ENCODE measurements around the gene E2F7. TPM values are rescaled to one million over a fixed set of nuclear protein-coding genes. Genes with fewer than 3 reads are reported as not detected.
"Not testable (repeated sequence)": the region's sequence is repeated elsewhere in the genome, so short reads cannot be mapped to it uniquely, and the experiment has no call there.

The E2F7 gene
- total RNA-seq, 2 donors from 2014 or later: 0.36 to 3.5 TPM

- H3K4me1 ChIP-seq (replicated peaks): no peaks in the 10 kb centered on the region
- intact Hi-C loops (cut with DNase I): no loop called here
- no peaks in the 10 kb centered on the region for H3K36me3 ChIP-seq
- no peaks in the 10 kb centered on the region for H3K27me3 ChIP-seq (replicated peaks; ENCODE audit: insufficient read depth)
- H3K9me3 ChIP-seq: no peaks in the 10 kb centered on the region
- WGBS: 82% methylated on average over 3 of the region's 3 CpGs
- no peak overlapping the region for H3K27ac ChIP-seq
- DNase-seq (ENCODE audit: low spot score): no peak
- no peak overlapping the region for H3K4me3 ChIP-seq
- TF ChIP-seq CTCF (IDR thresholded peaks at IDR 0.05) (no peak), POLR2A (IDR thresholded peaks at IDR 0.05) (no peak), POLR2AphosphoS5 (IDR thresholded peaks at IDR 0.05) (no peak)
Measured at GRCh38 chr12:77079631-77080030, 14.3 kb upstream of the E2F7 start.

- no peaks in the 10 kb centered on the region for H3K9me3 ChIP-seq
- no peak overlapping the region for H3K27ac ChIP-seq
- TF ChIP-seq POLR2A (IDR thresholded peaks at IDR 0.05) (no peak), POLR2AphosphoS5 (IDR thresholded peaks at IDR 0.05) (no peak), CTCF (IDR thresholded peaks at IDR 0.05) (no peak)
- H3K27me3 ChIP-seq (replicated peaks; ENCODE audit: insufficient read depth): no peaks in the 10 kb centered on the region
- intact Hi-C loops (cut with DNase I): no loop called here
- no peak for DNase-seq (ENCODE audit: low spot score)
- no peaks in the 10 kb centered on the region for H3K36me3 ChIP-seq
- H3K4me3 ChIP-seq: no peak overlapping the region
- no peaks in the 10 kb centered on the region for H3K4me1 ChIP-seq (replicated peaks)
Measured at GRCh38 chr12:77078231-77078630, 12.9 kb upstream of the E2F7 start.

GRCh38 chr12:77076886-77077285 is 11.5 kb upstream of the E2F7 start:
- no peaks in the 10 kb centered on the region for H3K36me3 ChIP-seq
- H3K4me3 ChIP-seq: no peak overlapping the region
- H3K27ac ChIP-seq: no peak overlapping the region
- H3K4me1 ChIP-seq (replicated peaks): no peaks in the 10 kb centered on the region
- 67% methylated on average over 1 of the region's 1 CpG for WGBS
- intact Hi-C loops (cut with DNase I): no loop called here
- no peak for DNase-seq (ENCODE audit: low spot score)
- H3K27me3 ChIP-seq (replicated peaks; ENCODE audit: insufficient read depth): no peaks in the 10 kb centered on the region
- TF ChIP-seq POLR2AphosphoS5 (IDR thresholded peaks at IDR 0.05): no peak
- TF ChIP-seq POLR2A (IDR thresholded peaks at IDR 0.05): no peak
- no peak for TF ChIP-seq CTCF (IDR thresholded peaks at IDR 0.05)
- H3K9me3 ChIP-seq: no peaks in the 10 kb centered on the region

GRCh38 chr12:77073894-77074293 is 8.5 kb upstream of the E2F7 start:
- H3K4me1 ChIP-seq (replicated peaks); intact Hi-C loops (cut with DNase I): not testable (repeated sequence)

GRCh38 chr12:77072833-77073495 is 7.6 kb upstream of the E2F7 start:
- 84% methylated on average over 3 of the region's 3 CpGs for WGBS
- TF ChIP-seq CTCF (IDR thresholded peaks at IDR 0.05) (no peak), POLR2AphosphoS5 (IDR thresholded peaks at IDR 0.05) (no peak), POLR2A (IDR thresholded peaks at IDR 0.05) (no peak)
- H3K4me3 ChIP-seq: no peak overlapping the region
- H3K9me3 ChIP-seq: no peaks in the 10 kb centered on the region
- no peaks in the 10 kb centered on the region for H3K36me3 ChIP-seq
- intact Hi-C loops (cut with DNase I): no loop called here
- H3K4me1 ChIP-seq (replicated peaks): no peaks in the 10 kb centered on the region
- H3K27ac ChIP-seq: no peak overlapping the region
- H3K27me3 ChIP-seq (replicated peaks; ENCODE audit: insufficient read depth): no peaks in the 10 kb centered on the region
- no peak for DNase-seq (ENCODE audit: low spot score)

More at GRCh38 chr12:77073894-77074293, 8.5 kb upstream of the E2F7 start:
- not testable (repeated sequence) for H3K36me3 ChIP-seq; DNase-seq (ENCODE audit: low spot score); H3K27ac ChIP-seq; H3K9me3 ChIP-seq; H3K27me3 ChIP-seq (replicated peaks; ENCODE audit: insufficient read depth); H3K4me3 ChIP-seq
- 94% methylated on average over 5 of the region's 5 CpGs for WGBS
